22Rv1 (cell line): Measurements from ENCODE around the gene MAP4.

Source experiments
- ZFX ChIP-seq: fragments of 450-650 bp; IDR thresholded peaks from 2 replicates; pipeline ENCODE4 v1.6.1; 2017; ENCODE audit warnings: antibody characterized with exemption, borderline replicate concordance
- TF ChIP-seq, protein P1 (sequence below): fragments of 450-650 bp; IDR thresholded peaks from 2 replicates; pipeline ENCODE4 v1.5.1; 2017; ENCODE audit warnings: mild to moderate bottlenecking

DNA sequence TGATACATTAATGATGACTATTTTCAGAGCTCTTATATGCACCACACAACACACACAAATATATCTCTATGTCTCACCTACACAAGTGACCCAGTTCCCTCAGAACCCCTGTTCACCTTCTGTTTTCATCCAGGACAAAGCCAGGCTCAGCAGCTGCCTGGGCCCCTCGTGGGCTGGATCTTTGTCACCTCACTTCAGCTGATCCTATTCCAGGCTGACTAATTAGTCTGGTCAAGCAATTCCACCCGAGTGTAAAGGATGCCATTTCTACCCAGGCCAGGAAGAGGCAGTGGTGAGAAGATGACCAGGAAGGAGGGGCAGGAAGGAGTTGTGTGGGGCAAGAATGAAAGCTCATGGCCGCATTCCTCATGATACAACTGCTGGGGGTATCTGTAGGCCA, 151.0 kb downstream of the MAP4 start:
- TF ChIP-seq, protein P1, sequence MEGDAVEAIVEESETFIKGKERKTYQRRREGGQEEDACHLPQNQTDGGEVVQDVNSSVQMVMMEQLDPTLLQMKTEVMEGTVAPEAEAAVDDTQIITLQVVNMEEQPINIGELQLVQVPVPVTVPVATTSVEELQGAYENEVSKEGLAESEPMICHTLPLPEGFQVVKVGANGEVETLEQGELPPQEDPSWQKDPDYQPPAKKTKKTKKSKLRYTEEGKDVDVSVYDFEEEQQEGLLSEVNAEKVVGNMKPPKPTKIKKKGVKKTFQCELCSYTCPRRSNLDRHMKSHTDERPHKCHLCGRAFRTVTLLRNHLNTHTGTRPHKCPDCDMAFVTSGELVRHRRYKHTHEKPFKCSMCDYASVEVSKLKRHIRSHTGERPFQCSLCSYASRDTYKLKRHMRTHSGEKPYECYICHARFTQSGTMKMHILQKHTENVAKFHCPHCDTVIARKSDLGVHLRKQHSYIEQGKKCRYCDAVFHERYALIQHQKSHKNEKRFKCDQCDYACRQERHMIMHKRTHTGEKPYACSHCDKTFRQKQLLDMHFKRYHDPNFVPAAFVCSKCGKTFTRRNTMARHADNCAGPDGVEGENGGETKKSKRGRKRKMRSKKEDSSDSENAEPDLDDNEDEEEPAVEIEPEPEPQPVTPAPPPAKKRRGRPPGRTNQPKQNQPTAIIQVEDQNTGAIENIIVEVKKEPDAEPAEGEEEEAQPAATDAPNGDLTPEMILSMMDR, result no peak
- TF ChIP-seq ZFX, result no peak
